NCI-H2107 treated with DMSO at 0.1 percent for 48 hours (cell line): ENCODE measurements around the gene PRCD.
"Not testable (repeated sequence)": the region's sequence is repeated elsewhere in the genome, so short reads cannot be mapped to it uniquely, and the experiment has no call there.

Source experiments
- DNase-seq: peaks from one replicate; lab custom pipeline; 2025; ENCODE audit not compliant: unreplicated experiment; lab: John Stamatoyannopoulos, UW

The PRCD gene

GRCh38 chr17:76502341-76503211 lies 37.3 kb upstream of the PRCD start:
- DNase-seq, result no peak

DNA sequence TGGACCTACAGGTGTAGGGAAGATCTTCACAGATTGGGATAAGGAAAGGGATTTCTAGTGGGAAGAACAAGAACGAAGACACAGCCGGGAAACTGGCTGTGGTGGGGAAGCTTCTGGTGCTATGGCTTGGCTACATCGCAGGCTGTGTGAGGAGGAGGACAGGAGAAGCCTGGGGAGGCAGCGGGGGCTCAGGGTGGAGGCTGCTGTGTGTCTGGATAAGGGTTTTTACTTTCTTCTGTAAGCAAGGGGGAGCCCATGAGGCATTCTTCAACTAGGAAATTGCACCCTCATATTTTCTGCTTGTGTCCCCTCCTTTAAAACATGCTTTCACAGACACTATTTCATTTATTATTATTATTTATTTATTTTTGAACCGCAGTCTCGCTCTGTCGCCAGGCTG lies 35.7 kb upstream of the PRCD start:
- no peak for DNase-seq

GRCh38 chr17:76506408-76507345 lies 33.2 kb upstream of the PRCD start:
- DNase-seq, result peak; percentile 62

DNA sequence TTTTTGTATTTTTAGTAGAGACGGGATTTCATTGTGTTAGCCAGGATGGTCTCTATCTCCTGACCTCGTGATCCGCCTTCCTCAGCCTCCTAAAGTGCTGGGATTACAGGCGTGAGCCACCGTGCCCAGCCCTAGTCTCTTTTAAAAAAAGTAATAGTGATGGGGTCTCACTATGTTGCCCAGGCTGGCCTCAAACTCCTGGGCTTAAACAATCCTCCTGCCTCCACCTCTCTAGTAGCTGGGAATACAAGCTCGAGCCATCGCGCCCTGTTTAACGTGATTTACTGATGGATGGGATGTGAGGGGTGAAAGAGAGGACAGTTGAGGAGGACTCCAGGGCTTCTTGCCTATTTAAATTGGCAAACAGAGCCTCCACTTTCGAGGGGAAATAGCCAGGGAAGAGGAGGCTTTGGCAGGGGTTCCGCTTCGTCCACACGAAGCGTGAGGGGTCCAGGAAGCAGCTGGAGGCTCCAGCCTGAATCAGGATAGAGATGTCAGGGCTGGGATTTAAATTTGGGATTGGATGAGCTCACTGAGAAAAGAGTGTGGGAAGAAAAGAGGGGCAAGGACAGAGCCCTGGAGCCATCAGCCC lies 31.3 kb upstream of the PRCD start:
- DNase-seq, result not testable (repeated sequence)

DNA sequence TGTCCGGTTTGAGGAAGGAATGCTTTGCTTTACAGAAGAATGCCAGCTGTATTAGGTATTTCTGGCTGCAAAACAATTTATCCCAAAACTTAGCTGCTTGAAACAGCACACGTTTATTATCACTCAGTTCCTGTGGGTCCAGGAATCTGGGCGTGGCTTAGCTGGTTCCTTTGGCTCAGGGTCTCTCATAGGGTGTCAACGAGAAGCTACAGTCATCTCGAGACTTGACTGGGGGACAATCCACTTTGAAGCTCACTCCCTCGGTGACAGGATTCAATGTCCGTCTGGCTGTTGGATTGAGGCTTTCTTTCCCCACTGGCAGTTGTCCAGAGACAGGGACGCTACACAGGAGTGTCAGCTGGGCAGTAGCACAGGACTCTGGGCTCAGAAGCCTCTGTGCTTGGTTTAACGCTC lies 29.0 kb upstream of the PRCD start:
- DNase-seq, result no peak

- no peak for DNase-seq
Observed at GRCh38 chr17:76511668-76512365, 28.0 kb upstream of the PRCD start.

- DNase-seq, result no peak
Observed at GRCh38 chr17:76512366-76513305, 27.2 kb upstream of the PRCD start.

GRCh38 chr17:76513306-76513692 lies 26.5 kb upstream of the PRCD start:
- no peak for DNase-seq

DNA sequence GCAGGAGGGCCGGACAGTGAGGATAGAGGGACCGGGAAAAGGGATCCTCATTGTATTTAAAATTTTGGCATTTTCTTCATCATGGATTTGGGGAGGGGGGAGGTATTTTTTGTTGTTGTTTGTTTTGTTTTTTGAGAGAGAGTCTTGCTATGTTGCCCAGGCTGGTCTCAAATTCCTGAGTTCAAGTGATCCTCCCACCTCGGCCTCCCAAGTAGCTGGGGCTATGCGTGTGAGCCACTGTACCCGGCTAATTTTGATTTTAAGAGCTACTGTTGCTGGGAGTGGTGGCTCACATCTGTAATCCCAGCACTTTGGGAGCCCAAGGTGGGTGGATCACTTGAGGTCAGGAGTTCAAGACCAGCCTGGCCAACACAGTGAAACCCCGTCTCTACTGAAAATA lies 25.5 kb upstream of the PRCD start:
- not testable (repeated sequence) for DNase-seq

- no peak for DNase-seq
Observed at GRCh38 chr17:76515274-76515949, 24.4 kb upstream of the PRCD start.

DNA sequence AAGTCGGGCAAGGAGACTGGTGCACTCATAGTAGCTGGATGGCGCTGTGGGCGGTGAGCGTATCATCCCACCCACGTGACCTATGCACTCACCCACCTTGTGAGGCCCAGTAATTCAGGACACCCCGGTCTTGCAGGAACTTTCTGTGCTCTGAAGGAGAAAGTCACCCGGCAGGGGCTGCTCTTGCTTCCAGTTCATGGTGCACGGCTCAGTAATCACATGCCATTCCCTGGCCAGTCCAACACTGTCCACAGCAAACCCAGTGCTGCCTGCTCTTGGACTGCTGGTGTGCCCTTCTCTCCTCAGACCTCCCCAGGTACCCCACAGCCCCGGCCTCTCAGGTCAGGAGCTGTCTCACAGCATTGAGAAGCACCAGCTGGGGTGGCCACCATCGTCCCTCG lies 22.2 kb upstream of the PRCD start:
- DNase-seq, result no peak

DNA sequence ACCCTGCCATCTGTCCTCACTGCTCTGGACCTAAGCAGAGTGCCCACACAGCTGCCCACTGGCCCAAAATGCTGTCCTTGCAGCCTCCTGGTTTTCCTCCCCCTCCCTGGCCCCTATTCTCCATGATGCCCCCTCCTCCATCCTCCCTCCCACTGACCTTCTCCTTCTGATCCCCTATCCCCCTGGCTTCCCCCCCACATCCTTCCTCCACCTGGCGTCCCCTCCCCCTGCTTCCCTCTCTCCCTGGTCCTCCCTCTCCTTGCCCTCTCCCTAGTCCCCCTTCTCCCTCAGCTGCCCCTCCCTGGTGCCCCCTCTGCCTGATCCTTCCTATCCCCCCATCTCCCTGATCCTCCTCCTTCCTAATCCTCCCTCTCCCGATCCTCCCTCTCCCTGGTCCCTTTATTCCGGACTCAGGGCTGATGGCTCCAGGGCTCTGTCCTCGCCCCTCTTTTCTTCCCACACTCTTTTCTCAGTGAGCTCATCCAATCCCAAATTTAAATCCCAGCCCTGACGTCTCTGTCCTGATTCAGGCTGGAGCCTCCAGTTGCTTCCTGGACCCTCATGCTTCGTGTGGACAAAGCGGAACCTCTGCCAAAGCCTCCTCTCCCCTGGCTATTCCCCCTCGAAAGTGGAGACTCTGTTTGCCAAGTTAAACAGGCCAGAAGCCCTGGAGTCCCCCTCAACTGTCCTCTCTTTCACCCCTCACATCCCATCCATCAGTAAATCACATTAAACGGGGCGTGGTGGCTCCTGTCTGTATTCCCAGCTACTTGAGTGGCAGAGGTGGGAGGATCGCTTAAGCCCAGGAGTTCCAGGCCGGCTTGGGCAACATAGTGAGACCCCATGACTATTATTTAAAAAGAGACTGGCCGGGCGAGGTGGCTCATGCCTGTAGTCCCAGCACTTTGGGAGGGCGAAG lies 20.5 kb upstream of the PRCD start:
- no peak for DNase-seq

DNA sequence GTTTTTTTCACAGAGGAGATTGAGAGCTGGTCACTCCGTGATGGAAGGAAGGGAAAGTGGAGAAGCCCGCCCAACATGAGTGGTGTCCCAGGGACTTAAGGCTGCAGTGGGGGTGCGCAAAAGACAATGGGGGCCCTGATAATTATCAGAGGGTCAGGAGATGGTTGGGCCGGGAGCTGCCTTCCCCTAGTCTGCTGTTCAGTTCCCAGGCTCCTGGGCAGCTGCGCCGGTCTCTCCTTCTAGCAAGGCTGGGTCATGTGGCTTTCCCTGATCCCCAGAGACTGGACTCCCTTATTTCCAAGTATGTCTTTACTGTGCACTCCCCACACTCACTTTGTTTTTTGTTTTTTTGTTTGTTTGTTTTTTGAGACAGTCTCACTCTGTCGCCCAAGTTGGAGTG lies 18.6 kb upstream of the PRCD start:
- no peak for DNase-seq

DNA sequence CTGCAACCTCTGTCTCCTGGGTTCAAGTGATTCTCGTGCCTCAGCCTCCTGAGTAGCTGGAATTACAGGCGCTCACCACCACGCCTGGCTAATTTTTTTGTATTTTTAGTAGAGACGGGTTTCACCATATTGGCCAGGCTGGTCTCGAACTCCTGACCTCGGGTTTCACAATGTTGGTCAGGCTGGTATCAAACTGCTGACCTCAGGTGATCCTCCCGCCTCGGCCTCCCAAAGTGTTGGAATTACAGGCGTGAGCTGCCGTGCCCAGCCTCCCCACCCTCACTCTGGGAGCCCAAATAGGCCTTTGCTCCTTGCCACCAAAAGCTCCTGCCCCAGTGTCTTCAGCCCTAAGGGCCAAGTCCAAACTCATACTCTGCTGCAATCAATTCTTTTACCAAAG lies 18.2 kb upstream of the PRCD start:
- DNase-seq, result not testable (repeated sequence)

DNA sequence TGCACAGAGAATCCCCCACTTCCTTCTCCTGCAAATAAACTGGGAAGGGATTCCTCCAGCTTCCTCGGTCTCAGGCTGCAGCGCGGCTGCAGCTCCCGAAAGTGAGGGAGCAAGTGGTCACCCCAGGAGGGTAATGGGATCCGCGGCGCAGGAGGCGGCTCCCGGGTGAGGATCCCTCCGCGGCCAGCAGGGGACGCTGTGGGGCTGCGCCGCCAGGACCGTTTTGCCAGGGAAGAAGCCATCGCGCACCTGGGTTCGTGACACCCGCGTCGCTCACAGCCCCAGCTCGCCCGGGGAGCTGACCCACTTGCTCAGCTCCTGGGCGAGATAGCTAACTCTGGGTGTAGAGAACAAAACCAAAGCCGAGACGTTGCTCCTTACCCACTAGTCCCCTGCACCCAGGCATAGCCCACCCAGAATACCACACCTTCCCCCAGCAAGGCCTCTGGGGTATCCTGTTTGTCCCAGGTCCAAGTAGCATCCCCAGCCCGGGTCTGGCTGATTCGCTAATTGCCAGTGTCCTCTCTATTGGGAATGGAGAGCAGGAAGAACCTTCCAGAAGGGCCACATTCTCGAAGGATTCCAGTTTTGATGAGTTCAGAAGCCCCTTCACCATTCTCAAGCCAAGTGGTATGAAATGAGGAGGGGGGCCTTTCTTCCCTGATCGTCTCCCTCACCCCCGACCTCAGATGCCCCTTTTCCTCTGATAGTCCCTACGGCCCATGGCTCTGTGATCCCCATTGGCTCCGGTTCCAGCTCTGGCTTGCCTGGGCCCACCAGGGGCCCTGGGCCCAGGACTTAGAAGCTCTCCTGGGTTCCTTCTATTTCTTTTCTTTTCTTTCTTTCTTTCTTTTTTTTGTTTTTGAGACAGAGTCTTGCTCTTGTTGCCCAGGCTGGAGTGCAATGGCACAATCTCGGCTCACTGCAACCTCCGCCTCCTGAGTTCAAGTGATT lies 16.5 kb upstream of the PRCD start:
- DNase-seq, result peak; percentile 32

- no peak for DNase-seq
Observed at GRCh38 chr17:76524598-76525512, 15.0 kb upstream of the PRCD start.
